Measurements from ENCODE around the gene HIVEP1.

HIVEP1 gene

GRCh38 chr6:12000174-12000573, 11.9 kb upstream of the HIVEP1 start:
- DNase-seq (ENCODE audit: low spot score in 2 of 2) (no peak), ATAC-seq (replicated peaks; ENCODE audit: extremely low read depth, poor library complexity, severe bottlenecking) (no peak)
- H3K27ac Mint-ChIP-seq (ENCODE audit: low read depth): no peak overlapping the region
- no peaks in the 10 kb centered on the region for H3K9me3 Mint-ChIP-seq
- no peaks in the 10 kb centered on the region for H3K4me1 Mint-ChIP-seq
- no peaks in the 10 kb centered on the region for H3K36me3 Mint-ChIP-seq (ENCODE audit: insufficient read depth)
- no peak overlapping the region for H3K4me3 Mint-ChIP-seq
- no peaks in the 10 kb centered on the region for H3K27me3 Mint-ChIP-seq

DNA sequence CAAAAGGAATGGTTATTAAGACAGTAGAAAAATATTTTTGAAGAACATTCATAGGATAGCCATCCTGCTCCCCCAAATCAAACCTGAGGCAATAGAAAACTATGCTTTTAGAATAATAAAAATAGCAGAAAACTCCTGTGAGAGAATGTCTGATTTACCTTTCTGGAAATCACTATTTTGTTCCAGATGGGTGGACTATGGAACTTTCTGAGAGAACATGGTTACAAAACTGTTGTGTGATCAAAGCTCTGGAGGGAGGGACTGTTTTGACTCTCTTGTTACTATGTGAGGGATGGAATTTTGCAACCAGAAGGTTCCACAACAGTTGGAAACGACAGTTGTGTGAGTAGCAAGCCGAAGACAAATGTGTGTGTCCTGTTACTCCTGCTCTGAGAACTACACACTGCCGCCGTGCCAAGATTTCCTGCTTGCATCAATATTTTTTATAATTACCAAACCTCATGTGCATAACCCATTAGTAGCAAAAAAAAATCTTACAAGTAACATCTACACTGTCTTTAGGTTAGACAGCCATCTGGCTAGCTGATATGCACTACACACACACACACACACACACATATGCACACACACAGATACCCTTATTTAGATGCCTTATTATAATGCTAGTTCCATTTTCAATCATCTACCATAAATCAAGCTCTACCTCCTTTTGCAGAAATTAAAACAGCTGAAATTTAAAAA, 11.0 kb upstream of the HIVEP1 start:
- no peak for ATAC-seq (replicated peaks; ENCODE audit: extremely low read depth, poor library complexity, severe bottlenecking)
- no peak overlapping the region for H3K27ac Mint-ChIP-seq (ENCODE audit: low read depth)
- no peaks in the 10 kb centered on the region for H3K27me3 Mint-ChIP-seq
- H3K4me1 Mint-ChIP-seq: no peaks in the 10 kb centered on the region
- H3K9me3 Mint-ChIP-seq: no peaks in the 10 kb centered on the region
- H3K36me3 Mint-ChIP-seq (ENCODE audit: insufficient read depth): no peaks in the 10 kb centered on the region
- DNase-seq (ENCODE audit: low spot score in 2 of 2): no peak
- H3K4me3 Mint-ChIP-seq: no peak overlapping the region

DNA sequence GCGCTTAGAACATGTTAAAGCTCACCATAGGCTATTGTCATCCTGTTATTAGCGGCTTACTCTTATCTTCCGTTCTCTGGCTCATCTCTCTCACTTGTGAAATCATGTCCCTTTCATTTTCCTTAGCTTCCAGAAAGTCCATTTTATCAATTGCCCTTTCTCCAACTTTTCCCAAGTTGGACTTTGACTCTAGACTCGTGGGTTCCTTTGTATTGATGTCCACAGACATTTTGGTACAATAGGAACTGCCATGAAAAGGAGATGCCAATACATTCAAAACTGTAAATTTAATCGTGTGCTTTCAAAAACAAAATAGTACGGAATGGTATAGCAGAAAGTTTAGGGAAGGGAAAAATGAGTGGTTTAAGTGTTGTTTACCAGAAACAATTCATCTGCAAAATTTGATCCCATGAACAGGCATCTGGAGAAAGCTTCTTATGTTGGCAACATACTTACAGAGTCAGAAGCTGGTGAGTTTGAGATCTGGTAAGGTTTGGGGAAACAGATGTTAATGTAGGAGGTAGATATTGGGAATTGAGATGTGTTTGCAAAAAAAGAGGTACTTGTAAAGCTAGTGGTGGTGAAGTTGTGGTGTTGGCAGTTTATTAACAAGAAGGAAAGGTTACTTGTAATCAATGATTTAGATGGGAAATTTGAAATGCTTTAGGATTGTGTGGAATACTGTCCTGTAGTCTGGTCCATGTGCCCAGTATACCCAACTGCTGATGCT, 10.2 kb upstream of the HIVEP1 start:
- no peak overlapping the region for H3K4me3 Mint-ChIP-seq
- H3K9me3 Mint-ChIP-seq: no peaks in the 10 kb centered on the region
- DNase-seq (ENCODE audit: low spot score in 2 of 2) (no peak), ATAC-seq (replicated peaks; ENCODE audit: extremely low read depth, poor library complexity, severe bottlenecking) (no peak)
- H3K27ac Mint-ChIP-seq (ENCODE audit: low read depth): no peak overlapping the region
- H3K36me3 Mint-ChIP-seq (ENCODE audit: insufficient read depth): no peaks in the 10 kb centered on the region
- no peaks in the 10 kb centered on the region for H3K27me3 Mint-ChIP-seq
- no peaks in the 10 kb centered on the region for H3K4me1 Mint-ChIP-seq

DNA sequence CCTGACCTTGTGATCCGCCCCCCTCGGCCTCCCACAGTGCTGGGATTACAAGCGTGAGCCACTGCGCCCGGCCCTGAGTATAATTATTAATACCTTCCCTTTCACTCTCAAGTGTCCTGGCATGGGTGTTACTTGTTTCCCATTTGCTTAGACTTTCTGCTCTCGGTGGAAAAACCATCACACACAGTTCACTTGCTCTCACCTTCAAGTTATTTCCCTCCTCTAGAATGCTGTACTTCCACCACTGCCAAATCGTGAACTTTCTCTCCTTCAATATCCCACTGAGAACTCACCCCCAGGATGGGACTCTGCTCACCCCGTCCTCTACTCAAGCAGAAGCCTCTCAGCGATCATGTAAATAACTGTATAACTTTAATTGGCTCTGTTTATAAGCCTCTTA, 4.6 kb upstream of the HIVEP1 start:
- H3K27ac Mint-ChIP-seq (ENCODE audit: low read depth): peak overlapping the region; percentile 100
- H3K36me3 Mint-ChIP-seq (ENCODE audit: insufficient read depth): peaks cover 15% of the 10 kb centered on the region
- H3K27me3 Mint-ChIP-seq: no peaks in the 10 kb centered on the region
- peaks cover 30% of the 10 kb centered on the region for H3K4me1 Mint-ChIP-seq
- ATAC-seq (replicated peaks; ENCODE audit: extremely low read depth, poor library complexity, severe bottlenecking) (no peak), DNase-seq (ENCODE audit: low spot score in 2 of 2) (no peak)
- no peak overlapping the region for H3K4me3 Mint-ChIP-seq
- no peaks in the 10 kb centered on the region for H3K9me3 Mint-ChIP-seq

GRCh38 chr6:12007887-12008286, 4.2 kb upstream of the HIVEP1 start:
- ATAC-seq (replicated peaks; ENCODE audit: extremely low read depth, poor library complexity, severe bottlenecking) (no peak), DNase-seq (ENCODE audit: low spot score in 2 of 2) (no peak)
- no peaks in the 10 kb centered on the region for H3K9me3 Mint-ChIP-seq
- peaks cover 31% of the 10 kb centered on the region for H3K4me1 Mint-ChIP-seq
- H3K36me3 Mint-ChIP-seq (ENCODE audit: insufficient read depth): peaks cover 19% of the 10 kb centered on the region
- H3K27ac Mint-ChIP-seq (ENCODE audit: low read depth): peak overlapping the region; percentile 100
- H3K4me3 Mint-ChIP-seq: peak overlapping the region; percentile 97
- H3K27me3 Mint-ChIP-seq: no peaks in the 10 kb centered on the region

DNA sequence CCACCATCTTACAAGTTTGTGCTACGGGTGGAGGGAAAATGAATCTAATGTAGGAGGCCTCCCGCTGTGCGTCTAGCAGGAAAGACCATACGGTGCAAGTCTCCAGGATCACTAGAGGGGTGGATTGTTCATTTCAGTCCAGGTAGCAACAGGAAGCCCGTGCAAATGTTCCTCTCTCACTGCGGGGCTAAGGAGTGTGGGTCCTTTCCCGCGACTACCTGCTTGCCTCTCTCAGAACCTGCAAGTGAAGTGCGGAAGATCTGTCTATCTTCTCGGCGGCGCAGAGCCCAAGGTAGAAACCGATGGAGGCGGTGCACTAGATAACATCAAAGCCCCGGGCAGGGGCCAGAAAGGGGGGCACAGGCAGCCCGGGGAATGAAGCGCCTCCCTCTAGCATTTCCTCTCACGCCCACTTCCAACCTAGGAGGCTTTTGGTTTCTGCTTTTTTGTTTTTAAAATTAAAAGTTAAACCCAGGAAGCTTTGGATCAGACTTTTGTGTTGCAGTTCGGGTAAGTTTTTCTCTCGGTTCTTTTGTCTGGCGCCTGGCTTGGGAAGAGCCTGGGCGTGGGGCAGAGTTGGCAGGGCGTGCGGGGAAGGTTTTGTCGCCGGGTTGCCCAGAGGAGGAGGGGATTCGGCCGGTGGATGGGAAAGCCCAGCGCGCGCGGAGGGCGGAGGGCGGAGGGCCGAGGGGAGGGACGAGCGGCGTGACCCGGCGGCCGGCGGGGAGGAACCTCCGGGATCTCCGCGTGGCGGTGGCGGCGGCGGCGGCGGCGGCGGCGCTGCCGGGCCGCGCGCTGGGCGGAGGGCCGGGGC, 3.5 kb upstream of the HIVEP1 start:
- no peaks in the 10 kb centered on the region for H3K9me3 Mint-ChIP-seq
- peaks cover 22% of the 10 kb centered on the region for H3K36me3 Mint-ChIP-seq (ENCODE audit: insufficient read depth)
- H3K27me3 Mint-ChIP-seq: no peaks in the 10 kb centered on the region
- ATAC-seq (replicated peaks; ENCODE audit: extremely low read depth, poor library complexity, severe bottlenecking) (peak; percentile 42), DNase-seq (ENCODE audit: low spot score in 2 of 2) (peak; percentile 70 to 81)
- peak overlapping the region; percentile 100 for H3K27ac Mint-ChIP-seq (ENCODE audit: low read depth)
- H3K4me3 Mint-ChIP-seq: peak overlapping the region; percentile 97
- H3K4me1 Mint-ChIP-seq: peaks cover 37% of the 10 kb centered on the region

- peak overlapping the region; percentile 100 for H3K27ac Mint-ChIP-seq (ENCODE audit: low read depth)
- DNase-seq (ENCODE audit: low spot score in 2 of 2) (no peak), ATAC-seq (replicated peaks; ENCODE audit: extremely low read depth, poor library complexity, severe bottlenecking) (no peak)
- H3K27me3 Mint-ChIP-seq: no peaks in the 10 kb centered on the region
- peaks cover 37% of the 10 kb centered on the region for H3K4me1 Mint-ChIP-seq
- H3K9me3 Mint-ChIP-seq: no peaks in the 10 kb centered on the region
- peak overlapping the region; percentile 97 for H3K4me3 Mint-ChIP-seq
- peaks cover 22% of the 10 kb centered on the region for H3K36me3 Mint-ChIP-seq (ENCODE audit: insufficient read depth)
These were observed 2.9 kb upstream of the HIVEP1 start for GRCh38 chr6:12009180-12009685.

- Mint-ChIP-seq H3K4me1 (peaks cover 42% of the 10 kb centered on the region), H3K27ac (ENCODE audit: low read depth) (peak overlapping the region; percentile 100), H3K36me3 (ENCODE audit: insufficient read depth) (peaks cover 22% of the 10 kb centered on the region), H3K4me3 (peak overlapping the region; percentile 97), H3K27me3 (no peaks in the 10 kb centered on the region), H3K9me3 (no peaks in the 10 kb centered on the region)
- ATAC-seq (replicated peaks; ENCODE audit: extremely low read depth, poor library complexity, severe bottlenecking) (no peak), DNase-seq (ENCODE audit: low spot score in 2 of 2) (no peak)
These were observed 2.1 kb upstream of the HIVEP1 start for GRCh38 chr6:12009876-12010634.

DNA sequence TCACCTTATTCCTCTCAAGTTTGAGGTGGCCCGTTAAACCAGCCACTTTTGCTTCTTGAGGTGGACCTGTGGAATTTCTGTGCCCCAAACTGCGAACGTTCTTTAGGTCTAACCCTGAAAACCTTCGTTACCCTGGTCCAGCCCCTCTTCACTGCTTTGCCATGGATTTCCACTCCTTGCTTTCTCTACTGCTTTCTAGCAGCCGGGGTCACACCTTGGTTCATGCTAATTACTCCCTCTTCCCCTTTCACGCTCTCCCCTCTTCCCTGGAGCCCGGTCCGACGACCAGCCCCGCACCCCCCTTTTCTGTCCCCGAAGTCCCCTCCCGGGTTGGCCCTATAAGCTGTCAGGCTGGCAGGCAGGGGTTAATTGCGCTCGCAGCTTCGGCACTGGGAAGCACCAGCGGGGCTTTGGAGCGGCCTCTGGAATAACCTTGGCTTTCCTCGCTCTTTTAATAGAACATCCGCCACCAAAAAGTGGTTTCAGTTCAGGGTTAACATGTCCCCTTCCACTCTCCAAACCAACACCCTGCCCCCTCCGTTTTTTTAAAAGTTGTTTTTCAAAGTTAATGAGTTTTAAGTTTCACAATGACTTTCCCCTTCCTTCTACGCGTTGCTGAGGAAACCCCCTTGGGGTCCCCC, 1.4 kb upstream of the HIVEP1 start:
- Mint-ChIP-seq H3K27ac (ENCODE audit: low read depth) (peak overlapping the region; percentile 100), H3K4me3 (peak overlapping the region; percentile 97), H3K27me3 (no peaks in the 10 kb centered on the region), H3K9me3 (no peaks in the 10 kb centered on the region), H3K36me3 (ENCODE audit: insufficient read depth) (peaks cover 23% of the 10 kb centered on the region), H3K4me1 (peaks cover 46% of the 10 kb centered on the region)
- peak in 1 of 2 donors; percentile 34 for DNase-seq (ENCODE audit: low spot score in 2 of 2)
- ATAC-seq (replicated peaks; ENCODE audit: extremely low read depth, poor library complexity, severe bottlenecking): peak; percentile 61

GRCh38 chr6:12011276-12012037, 655 bp upstream of the HIVEP1 start:
- no peaks in the 10 kb centered on the region for H3K9me3 Mint-ChIP-seq
- H3K4me1 Mint-ChIP-seq: peaks cover 46% of the 10 kb centered on the region
- no peaks in the 10 kb centered on the region for H3K27me3 Mint-ChIP-seq
- ATAC-seq (replicated peaks; ENCODE audit: extremely low read depth, poor library complexity, severe bottlenecking) (peak; percentile 80), DNase-seq (ENCODE audit: low spot score in 2 of 2) (peak; percentile 85 to 94)
- peaks cover 25% of the 10 kb centered on the region for H3K36me3 Mint-ChIP-seq (ENCODE audit: insufficient read depth)
- H3K27ac Mint-ChIP-seq (ENCODE audit: low read depth): peak overlapping the region; percentile 100
- H3K4me3 Mint-ChIP-seq: peak overlapping the region; percentile 97
